Fibroblast of peridontal ligament (primary cell): ENCODE results near the gene CALU.

Experiments used
- DNase-seq: peaks from one replicate; pipeline ENCODE4 v3.0.0-alpha.2; 2010; ENCODE audit errors: extremely low read depth

Gene CALU

GRCh38 chr7:128747327-128748079 is 8.3 kb downstream of the CALU start:
- DNase-seq, result no peak

DNA sequence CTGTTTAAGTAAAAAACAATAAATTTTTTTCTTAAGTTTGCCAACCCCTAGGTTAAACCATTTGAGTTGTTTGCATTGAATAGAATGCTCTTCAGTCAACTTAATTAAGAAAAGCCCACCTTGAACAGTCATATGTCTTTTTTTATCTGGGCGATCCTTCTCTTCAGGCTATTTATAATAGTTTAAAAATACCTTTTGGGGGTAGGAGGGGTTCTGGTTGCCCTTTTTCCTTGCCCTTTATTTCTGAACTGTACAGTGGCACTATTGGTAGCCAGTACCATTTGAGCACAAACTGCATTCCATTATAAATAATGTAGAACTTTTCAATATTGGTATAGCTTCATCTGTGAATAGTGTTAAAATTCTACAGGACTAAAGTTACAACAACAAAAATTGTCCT is 13.1 kb downstream of the CALU start:
- no peak for DNase-seq

DNA sequence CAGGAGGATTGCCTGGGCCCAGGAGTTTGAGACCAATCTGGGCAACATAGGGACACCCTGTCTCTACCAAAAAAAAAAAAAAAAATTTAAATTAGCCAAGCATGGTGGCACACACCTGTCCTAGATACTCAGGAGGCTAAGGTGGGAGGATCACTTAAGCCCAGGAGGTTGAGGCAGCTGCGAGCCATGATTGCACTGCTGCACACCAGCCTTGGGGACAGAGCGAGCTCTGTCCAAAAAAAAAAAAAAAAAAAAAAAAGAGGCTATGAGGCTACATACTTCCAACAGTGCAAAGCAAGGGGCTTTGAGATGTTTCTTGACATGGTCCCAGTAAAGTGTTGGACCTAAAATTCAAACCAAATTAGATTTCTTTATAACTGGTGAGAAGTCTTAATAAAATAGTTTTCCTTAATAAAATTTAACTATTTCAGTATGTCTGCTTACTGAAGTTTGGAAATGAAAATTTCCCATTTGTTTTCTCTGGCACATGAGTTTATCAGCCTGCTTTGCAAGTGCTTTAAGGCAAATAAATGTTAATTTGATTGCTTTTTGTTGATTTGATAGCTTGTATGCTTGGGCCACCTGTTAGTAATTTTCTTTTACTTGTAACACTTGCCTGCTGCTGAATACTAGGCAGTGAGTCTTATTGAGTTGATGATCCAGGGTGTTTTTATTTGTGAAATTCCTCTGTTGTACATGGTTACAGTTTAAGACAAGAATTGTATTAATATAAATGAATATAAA is 16.1 kb downstream of the CALU start:
- no peak for DNase-seq

- peak; percentile 96 for DNase-seq
These were observed 16.8 kb downstream of the CALU start for GRCh38 chr7:128755819-128756476.

GRCh38 chr7:128757203-128757602 is 18.0 kb downstream of the CALU start:
- peak; percentile 21 for DNase-seq

GRCh38 chr7:128758553-128758952 is 19.4 kb downstream of the CALU start:
- DNase-seq, result no peak

DNA sequence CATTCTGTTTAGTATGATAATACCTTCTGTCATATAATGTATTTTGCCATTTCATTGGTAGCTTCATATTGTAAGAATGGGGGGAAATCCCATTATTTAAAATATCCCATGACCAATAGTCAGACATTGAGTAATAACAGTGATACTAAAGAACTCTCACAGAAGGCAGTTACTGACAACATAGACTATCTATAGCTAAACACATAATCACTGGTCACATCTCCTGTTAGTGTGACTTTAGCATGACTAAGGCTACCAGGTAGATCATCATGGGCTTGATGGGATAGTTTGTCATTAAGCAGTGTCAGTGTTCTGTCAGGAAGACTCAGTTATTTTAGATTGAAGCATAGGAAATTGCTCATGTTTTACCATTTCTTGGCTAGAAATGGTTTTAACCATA is 20.1 kb downstream of the CALU start:
- DNase-seq, result no peak

DNA sequence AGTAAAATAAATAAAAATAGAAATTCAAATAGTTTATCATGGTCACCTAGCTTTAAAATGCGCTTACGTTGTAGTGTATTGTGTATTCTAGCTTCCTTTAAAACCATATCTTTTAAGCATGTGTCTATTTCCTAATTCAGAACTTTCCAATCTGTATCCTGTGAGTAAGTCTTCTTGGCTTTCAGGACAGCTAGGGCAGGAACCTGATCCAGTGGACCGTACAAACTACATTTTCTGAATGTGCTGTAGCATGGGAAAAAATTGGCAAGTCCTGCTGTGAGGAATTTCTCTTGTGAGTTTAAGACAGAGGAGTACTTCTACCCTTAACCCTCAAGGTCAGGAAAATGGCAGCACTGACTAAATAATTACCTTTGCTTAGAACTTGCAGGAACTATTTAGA is 24.4 kb downstream of the CALU start:
- DNase-seq, result peak; percentile 54

DNA sequence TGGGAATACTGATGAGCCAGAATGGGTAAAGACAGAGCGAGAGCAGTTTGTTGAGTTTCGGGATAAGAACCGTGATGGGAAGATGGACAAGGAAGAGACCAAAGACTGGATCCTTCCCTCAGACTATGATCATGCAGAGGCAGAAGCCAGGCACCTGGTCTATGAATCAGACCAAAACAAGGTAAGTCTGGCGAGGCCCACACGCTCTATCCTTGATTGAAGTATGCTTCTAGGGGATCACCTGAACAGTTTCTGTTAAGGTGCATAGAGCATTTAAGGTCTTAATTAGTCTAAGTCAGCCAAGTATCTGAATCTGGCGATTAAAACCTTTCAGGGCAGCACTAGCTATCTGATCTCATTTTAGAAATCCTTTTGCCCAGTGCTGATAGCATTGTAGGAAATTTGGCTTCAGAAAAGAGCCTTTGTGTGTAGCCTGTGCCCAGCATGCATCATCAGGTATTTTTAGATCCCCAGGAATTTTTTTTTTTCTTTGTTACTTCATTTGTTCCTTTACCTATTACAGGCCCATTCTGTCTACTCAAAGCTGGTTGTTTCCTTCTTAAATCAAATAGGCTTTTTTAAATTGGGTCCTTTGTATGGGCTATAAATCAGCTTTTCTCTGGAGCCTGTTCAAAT is 28.4 kb downstream of the CALU start:
- DNase-seq, result no peak

- no peak for DNase-seq
These were observed 31.1 kb downstream of the CALU start for GRCh38 chr7:128770233-128770632.

DNA sequence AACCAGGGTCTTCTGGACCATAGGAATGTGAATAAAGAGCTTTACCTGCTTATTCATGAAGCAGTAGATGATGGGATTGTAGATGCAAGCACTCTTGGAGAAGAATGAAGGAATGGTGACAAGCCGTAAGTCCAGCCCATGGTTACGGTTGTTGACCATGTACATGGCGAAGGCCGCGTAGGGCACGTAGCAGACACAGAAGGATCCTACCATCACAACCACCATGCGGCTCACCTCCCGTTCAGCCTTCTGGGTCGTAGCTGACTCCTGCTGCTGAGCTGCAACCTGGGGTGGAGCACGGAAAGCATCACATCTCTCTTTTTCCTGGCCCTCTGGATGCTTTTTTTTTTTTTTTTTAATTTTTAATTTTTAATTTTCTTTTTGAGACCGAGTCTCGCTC is 34.4 kb downstream of the CALU start:
- no peak for DNase-seq

GRCh38 chr7:128774029-128774689 is 35.0 kb downstream of the CALU start:
- DNase-seq, result no peak

DNA sequence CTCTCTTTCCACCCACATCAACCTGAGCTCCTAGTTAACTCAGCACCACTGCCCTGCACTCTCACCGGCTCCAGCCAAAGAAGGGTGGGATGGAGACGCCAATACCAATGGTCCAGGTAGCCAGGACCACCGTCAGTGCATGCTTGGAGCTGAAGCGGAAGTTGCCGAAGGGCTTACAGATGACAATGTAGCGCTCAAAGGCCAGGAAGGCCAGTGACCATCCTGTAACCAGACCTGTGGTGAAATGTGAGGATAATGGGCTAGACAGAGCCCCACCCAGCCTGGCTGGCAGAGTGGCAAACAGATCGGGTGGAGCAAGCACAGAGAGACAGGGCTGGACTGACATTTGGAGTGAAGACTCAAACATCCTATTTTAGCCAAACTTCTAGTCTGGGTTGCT is 35.8 kb downstream of the CALU start:
- DNase-seq, result no peak

DNA sequence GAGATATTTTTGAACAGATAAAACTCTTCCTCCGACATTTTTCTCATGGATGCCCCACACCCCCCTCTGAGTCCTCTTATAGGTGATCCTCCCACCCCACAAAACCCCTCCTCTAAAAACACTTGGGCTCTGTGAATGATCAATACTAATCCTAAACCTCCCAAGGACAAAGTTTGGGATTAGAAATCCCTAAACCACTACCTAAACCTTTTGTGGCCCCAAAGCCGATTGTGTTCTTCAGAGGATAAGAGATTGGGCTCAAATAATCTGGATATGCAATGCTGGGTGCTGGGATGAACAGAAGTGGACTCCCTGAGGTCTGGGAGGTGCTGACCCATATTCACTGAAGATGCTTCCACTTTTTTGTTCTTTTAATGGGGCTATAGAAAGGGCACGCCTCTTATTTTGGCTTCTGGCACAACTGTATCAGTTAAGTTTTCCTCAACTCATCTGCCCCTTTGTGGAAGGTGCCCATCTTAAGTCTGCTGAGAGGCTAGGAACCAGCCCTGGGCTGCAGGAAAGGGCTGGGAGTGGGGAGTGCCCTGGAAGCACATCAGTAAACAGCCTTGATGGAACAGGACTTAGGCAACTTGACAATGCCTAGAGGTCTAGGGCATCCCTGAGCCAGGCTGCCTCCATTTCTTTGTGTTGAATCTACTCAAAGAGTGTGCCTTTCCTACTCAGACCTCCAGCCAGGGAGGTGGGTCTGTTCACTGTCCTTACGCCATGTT is 36.8 kb downstream of the CALU start, which contains the start of gene OPN1SW:
Gene OPN1SW, minus strand, starts transcription at position 51 of the 731 bp plus-strand sequence. Its CDS starts 13 bp downstream, at position 38.
- DNase-seq, result no peak

GRCh38 chr7:128777156-128778123 is 38.3 kb downstream of the CALU start:
- peak; percentile 49 for DNase-seq

- no peak for DNase-seq
These were observed 39.8 kb downstream of the CALU start for GRCh38 chr7:128778946-128779345.

DNA sequence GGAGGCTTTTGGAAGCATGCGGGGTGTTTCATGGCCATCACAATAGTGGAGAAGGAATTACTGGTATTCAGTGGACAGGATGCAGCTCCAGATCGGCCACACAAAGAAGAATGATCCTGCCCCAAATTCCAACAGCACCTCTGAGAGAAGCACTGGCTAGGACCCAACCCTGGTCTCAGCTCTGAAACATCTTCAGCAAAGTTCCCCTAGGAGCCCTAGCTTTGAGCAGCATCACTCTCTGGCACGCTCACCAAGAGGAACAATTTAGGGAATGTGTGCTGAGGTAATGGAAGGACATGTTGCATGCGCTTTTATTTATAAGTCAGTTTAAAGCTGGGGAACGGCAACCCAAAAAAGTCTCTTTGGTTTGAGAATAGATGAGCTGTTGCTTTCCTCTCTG is 42.0 kb downstream of the CALU start:
- DNase-seq, result peak; percentile 49

DNA sequence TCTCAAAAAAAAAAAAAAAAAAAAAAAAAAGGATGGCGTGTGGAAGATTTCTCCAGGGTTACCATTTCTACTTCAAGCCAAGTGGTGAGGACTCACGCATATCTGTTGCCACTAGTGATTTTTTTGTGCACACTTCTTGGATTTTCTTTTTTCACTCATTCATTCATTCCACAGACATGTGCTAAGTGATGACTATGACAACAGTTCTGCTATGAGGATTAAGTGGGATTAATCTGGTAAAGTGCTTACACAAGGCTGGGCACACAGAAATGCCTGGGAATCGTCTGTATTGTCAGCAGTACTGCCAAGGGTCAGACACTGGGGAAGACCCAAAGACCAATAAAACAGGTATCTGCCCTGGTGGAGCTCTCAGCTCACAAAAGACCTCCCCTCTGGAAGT is 42.7 kb downstream of the CALU start:
- DNase-seq, result no peak

- DNase-seq, result peak; percentile 89
These were observed 44.1 kb downstream of the CALU start for GRCh38 chr7:128783143-128783861.
